Activated CD8-positive, alpha-beta T cell treated with anti-CD3 and anti-CD28 coated beads for 36 hours (primary cell): ENCODE data around the gene CRAT. TPM values are rescaled to one million over a fixed set of nuclear protein-coding genes. Genes with fewer than 3 reads are reported as not detected.
"Not testable (repeated sequence)": the region's sequence is repeated elsewhere in the genome, so short reads cannot be mapped to it uniquely, and the experiment has no call there.

Experiments
- ATAC-seq: fragments of 200-7000 bp; cut with Tn5 transposase; one replicate; pipeline ENCODE4 v1.10.0; 2021; ENCODE audit warnings: mild to moderate bottlenecking, moderate library complexity
- CTCF ChIA-PET: fragments of 350-600 bp; sonication (Branson Sonifier 250); formaldehyde crosslinking; loops from one replicate; lab custom pipeline; 2021; ENCODE audit warnings: antibody characterized with exemption; lab: Charles Lee
- POLR2A ChIA-PET: fragments of 350-600 bp; sonication (Branson Sonifier 250); formaldehyde crosslinking; loops from one replicate; lab custom pipeline; 2021; ENCODE audit warnings: antibody characterized with exemption; lab: Charles Lee
- DNase-seq: peaks from one replicate; pipeline ENCODE4 v3.0.0-alpha.2; 2020
- H3K27ac Mint-ChIP-seq: one replicate; pipeline ENCODE4 v1.8.0; 2021; ENCODE audit warnings: mild to moderate bottlenecking, mixed read lengths
- H3K27me3 Mint-ChIP-seq: one replicate; pipeline ENCODE4 v1.8.0; 2021; ENCODE audit warnings: mixed read lengths
- H3K36me3 Mint-ChIP-seq: one replicate; pipeline ENCODE4 v1.8.0; 2021; ENCODE audit warnings: low read depth, mixed read lengths
- H3K4me1 Mint-ChIP-seq: one replicate; pipeline ENCODE4 v1.8.0; 2021; ENCODE audit warnings: low read depth, mixed read lengths
- H3K4me3 Mint-ChIP-seq: one replicate; pipeline ENCODE4 v1.8.0; 2021; ENCODE audit warnings: mild to moderate bottlenecking, moderate library complexity, mixed read lengths
- H3K9me3 Mint-ChIP-seq: one replicate; pipeline ENCODE4 v1.8.0; 2021; ENCODE audit warnings: mixed read lengths
- CTCF ChIP-seq: fragments of 200-600 bp; IDR thresholded peaks from one replicate; pipeline ENCODE4 v1.8.0; 2022; ENCODE audit warnings: antibody characterized with exemption, mild to moderate bottlenecking
- intact Hi-C: fragments of 100-400 bp; cut with micrococcal nuclease; formaldehyde crosslinking; loops from one replicate; pipeline ENCODE4 v1.10.0; 2022
- total RNA-seq, 2 experiments: library from RNA; stranded (reverse); gene quantifications; one replicate each; pipeline ENCODE4 v1.2.3, GENCODE V29; 2021

The CRAT gene
- total RNA-seq, 2 experiments from 2014 or later: 11.8 to 12.7 TPM

GRCh38 chr9:129124506-129125069, 14.0 kb upstream of the CRAT start:
- Mint-ChIP-seq H3K9me3 (no peaks in the 10 kb centered on the region), H3K36me3 (peaks cover 15% of the 10 kb centered on the region), H3K4me1 (no peaks in the 10 kb centered on the region), H3K27me3 (no peaks in the 10 kb centered on the region), H3K4me3 (no peak overlapping the region), H3K27ac (no peak overlapping the region)
- intact Hi-C loops: no loop called here
- POLR2A ChIA-PET: no interaction called here
- TF ChIP-seq CTCF: no peak
- DNase-seq: no peak
- ATAC-seq: no peak
- CTCF ChIA-PET: interaction anchor here (0.8 to 3.0 kb wide), 2 partner anchors 14 to 500 kb away, joined by 5 to 13 read pairs; no protein-coding TSS in a partner anchor

- H3K4me1 Mint-ChIP-seq, intact Hi-C loops: not testable (repeated sequence)
- POLR2A ChIA-PET: interaction anchor here (0.9 kb wide), 1 partner anchor 11 kb away, joined by 4 read pairs; the partner anchor contains the start of gene PTPA
These were observed 12.4 kb upstream of the CRAT start for GRCh38 chr9:129122976-129123375.

GRCh38 chr9:129122133-129122532, 11.5 kb upstream of the CRAT start:
- no peak for ATAC-seq
- POLR2A ChIA-PET: no interaction called here
- peaks cover 1% of the 10 kb centered on the region for H3K4me1 Mint-ChIP-seq
- no peak overlapping the region for H3K27ac Mint-ChIP-seq
- intact Hi-C loops: no loop called here
- H3K27me3 Mint-ChIP-seq: no peaks in the 10 kb centered on the region
- DNase-seq: no peak
- CTCF ChIA-PET: interaction anchor here (1.1 to 4.0 kb wide), 4 partner anchors 10 to 21 kb away, joined by 3 to 26 read pairs (median 8); no protein-coding TSS in a partner anchor
- peaks cover 16% of the 10 kb centered on the region for H3K36me3 Mint-ChIP-seq
- H3K4me3 Mint-ChIP-seq: no peak overlapping the region
- no peaks in the 10 kb centered on the region for H3K9me3 Mint-ChIP-seq
- TF ChIP-seq CTCF: no peak

More at GRCh38 chr9:129122976-129123375, 12.4 kb upstream of the CRAT start:
- H3K36me3 Mint-ChIP-seq: peaks cover 16% of the 10 kb centered on the region
- ATAC-seq, H3K27ac Mint-ChIP-seq, H3K9me3 Mint-ChIP-seq, H3K27me3 Mint-ChIP-seq, H3K4me3 Mint-ChIP-seq, DNase-seq: not testable (repeated sequence)
- CTCF ChIA-PET: interaction anchor here (1.1 to 4.0 kb wide), 3 partner anchors 9 to 20 kb away, joined by 3 to 26 read pairs (median 9); no protein-coding TSS in a partner anchor

- Mint-ChIP-seq H3K9me3 (no peaks in the 10 kb centered on the region), H3K4me3 (no peak overlapping the region), H3K36me3 (peaks cover 16% of the 10 kb centered on the region), H3K27ac (no peak overlapping the region), H3K27me3 (no peaks in the 10 kb centered on the region), H3K4me1 (peaks cover 1% of the 10 kb centered on the region)
- DNase-seq: no peak
- POLR2A ChIA-PET: no interaction called here
- intact Hi-C loops: no loop called here
- no peak for TF ChIP-seq CTCF
- no peak for ATAC-seq
- CTCF ChIA-PET: interaction anchor here (1.2 to 4.0 kb wide), 6 partner anchors 9 to 226 kb away, joined by 3 to 26 read pairs (median 6); no protein-coding TSS in a partner anchor
These were observed 10.9 kb upstream of the CRAT start for GRCh38 chr9:129121483-129121882.

GRCh38 chr9:129118799-129119198, 8.2 kb upstream of the CRAT start:
- Mint-ChIP-seq H3K27ac (no peak overlapping the region), H3K9me3 (no peaks in the 10 kb centered on the region), H3K4me3 (no peak overlapping the region), H3K36me3 (peaks cover 8% of the 10 kb centered on the region), H3K4me1 (peaks cover 14% of the 10 kb centered on the region), H3K27me3 (no peaks in the 10 kb centered on the region)
- DNase-seq (no peak), ATAC-seq (no peak)
- no peak for TF ChIP-seq CTCF
- CTCF ChIA-PET: interaction anchor here (0.9 kb wide), 1 partner anchor 20 kb away, joined by 3 read pairs; no protein-coding TSS in a partner anchor
- POLR2A ChIA-PET: no interaction called here
- intact Hi-C loops: no loop called here
